Measurements from ENCODE around the gene KCNJ15. TPM values are rescaled to one million over a fixed set of nuclear protein-coding genes. Genes with fewer than 3 reads are reported as not detected.

KCNJ15 gene
- total RNA-seq, 4 donors from 2014 or later: 0.31 to 1.1 (median 0.81) TPM; not detected in 1

DNA sequence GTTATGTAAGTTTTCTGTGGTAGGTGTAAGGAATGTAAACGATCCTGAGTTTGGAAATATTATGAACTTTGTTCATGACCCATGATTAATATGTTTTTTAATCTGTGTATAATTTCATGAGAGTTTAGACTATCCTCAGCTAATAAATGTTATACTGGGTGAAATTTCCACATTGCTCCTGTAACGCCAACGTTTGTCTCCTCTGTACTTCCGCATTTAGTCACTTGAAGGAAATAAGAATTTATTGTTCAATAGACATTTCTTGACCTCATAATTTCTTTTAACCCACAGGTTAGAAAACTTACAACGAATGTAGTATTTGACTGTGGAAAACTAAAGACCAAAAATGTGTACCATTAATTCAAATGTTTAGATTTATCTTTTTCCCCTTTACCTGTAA, 876 bp downstream of the KCNJ15 start:
- H3K27ac ChIP-seq: no peak overlapping the region
- no peak overlapping the region for H3K4me3 ChIP-seq
- H3K9me3 ChIP-seq: no peaks in the 10 kb centered on the region
- TF ChIP-seq EP300 (IDR thresholded peaks at IDR 0.05) (no peak), POLR2AphosphoS5 (IDR thresholded peaks at IDR 0.05) (no peak), POLR2A (IDR thresholded peaks at IDR 0.05) (no peak)
- TF ChIP-seq, protein P1, sequence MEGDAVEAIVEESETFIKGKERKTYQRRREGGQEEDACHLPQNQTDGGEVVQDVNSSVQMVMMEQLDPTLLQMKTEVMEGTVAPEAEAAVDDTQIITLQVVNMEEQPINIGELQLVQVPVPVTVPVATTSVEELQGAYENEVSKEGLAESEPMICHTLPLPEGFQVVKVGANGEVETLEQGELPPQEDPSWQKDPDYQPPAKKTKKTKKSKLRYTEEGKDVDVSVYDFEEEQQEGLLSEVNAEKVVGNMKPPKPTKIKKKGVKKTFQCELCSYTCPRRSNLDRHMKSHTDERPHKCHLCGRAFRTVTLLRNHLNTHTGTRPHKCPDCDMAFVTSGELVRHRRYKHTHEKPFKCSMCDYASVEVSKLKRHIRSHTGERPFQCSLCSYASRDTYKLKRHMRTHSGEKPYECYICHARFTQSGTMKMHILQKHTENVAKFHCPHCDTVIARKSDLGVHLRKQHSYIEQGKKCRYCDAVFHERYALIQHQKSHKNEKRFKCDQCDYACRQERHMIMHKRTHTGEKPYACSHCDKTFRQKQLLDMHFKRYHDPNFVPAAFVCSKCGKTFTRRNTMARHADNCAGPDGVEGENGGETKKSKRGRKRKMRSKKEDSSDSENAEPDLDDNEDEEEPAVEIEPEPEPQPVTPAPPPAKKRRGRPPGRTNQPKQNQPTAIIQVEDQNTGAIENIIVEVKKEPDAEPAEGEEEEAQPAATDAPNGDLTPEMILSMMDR (IDR thresholded peaks at IDR 0.05): no peak
- peaks cover 44% of the 10 kb centered on the region for H3K27me3 ChIP-seq
- no peaks in the 10 kb centered on the region for H3K4me1 ChIP-seq
- 40 to 49% methylated on average over 5 of the region's 5 CpGs for WGBS, 2 donors (ENCODE audit: low coverage in 1 of 2)
- H3K36me3 ChIP-seq: no peaks in the 10 kb centered on the region
- no peak for ATAC-seq

DNA sequence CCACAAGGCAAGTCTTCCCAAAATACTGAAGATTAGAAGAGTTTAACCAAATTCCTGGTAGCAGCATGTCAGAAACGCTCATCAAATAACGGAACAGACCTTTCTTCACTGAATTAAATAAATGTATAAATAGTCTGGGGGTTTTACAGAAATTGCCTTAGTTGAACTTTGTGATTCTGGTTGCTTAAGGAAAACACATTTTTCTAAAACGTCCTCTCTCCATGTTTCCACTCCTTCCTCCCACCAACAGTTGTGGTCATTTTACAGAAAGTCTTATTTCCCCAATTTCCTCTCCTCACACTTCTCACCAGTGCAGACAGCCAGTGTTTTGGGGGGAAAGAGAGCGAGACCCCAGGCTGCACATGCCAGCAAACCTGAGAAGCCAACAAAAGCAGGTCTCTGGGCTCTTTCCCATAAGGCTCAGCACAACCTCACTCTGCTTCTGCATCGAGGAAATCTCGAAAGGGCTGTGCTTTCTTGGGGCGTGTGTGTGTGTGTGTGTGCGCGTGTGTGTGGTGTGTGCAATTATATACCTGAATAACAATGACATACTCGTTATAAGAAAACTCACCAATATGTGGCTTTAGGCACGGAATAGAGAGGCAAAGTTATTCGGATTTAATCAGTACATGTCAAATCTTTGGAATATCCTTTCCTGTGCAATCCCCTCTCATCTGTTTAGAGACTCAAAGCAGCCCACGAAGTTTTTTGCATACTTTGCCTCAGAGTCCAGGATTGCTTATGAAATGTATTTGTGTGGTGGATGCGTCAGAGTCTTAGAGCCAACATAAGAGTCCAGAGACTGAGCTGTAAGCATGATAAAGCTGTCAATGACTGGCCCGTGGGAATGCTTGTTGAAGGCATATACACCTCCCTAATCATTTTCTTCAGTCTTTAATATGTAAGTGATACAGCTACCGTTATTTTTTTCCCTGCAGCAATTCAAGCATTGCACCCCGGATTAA, 2.0 kb downstream of the KCNJ15 start:
- no peak for ATAC-seq
- H3K4me1 ChIP-seq: no peaks in the 10 kb centered on the region
- H3K36me3 ChIP-seq: no peaks in the 10 kb centered on the region
- H3K4me3 ChIP-seq: no peak overlapping the region
- H3K27ac ChIP-seq: no peak overlapping the region
- H3K9me3 ChIP-seq: no peaks in the 10 kb centered on the region
- peaks cover 39% of the 10 kb centered on the region for H3K27me3 ChIP-seq
- 57 to 68% methylated on average over 8 to 16 of the region's 17 CpGs for WGBS, 2 donors (ENCODE audit: low coverage in 1 of 2)
- no peak for TF ChIP-seq POLR2AphosphoS5 (IDR thresholded peaks at IDR 0.05)
- no peak for TF ChIP-seq POLR2A (IDR thresholded peaks at IDR 0.05)

DNA sequence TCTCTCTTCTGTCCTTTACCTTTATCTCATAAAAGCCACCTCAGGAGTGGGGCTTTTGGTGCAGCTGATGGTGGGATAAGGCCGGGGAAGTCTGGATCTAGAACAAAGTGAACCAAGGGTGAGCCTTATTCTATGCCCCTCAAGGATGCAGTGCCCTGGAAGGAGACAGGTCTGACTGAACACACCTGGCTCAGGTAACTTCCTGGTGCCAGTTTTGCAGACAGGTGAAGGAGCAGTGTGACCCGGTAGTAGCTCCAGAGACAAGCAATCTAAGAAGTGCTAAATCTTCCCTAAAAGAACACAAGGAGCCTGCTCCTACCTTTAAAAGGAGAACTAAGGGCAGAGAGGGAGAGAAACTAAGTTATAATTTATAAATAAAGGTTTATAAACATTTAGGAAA, 2.9 kb downstream of the KCNJ15 start:
- Histone ChIP-seq H3K27me3 (peaks cover 39% of the 10 kb centered on the region), H3K4me3 (no peak overlapping the region), H3K9me3 (no peaks in the 10 kb centered on the region), H3K27ac (no peak overlapping the region), H3K36me3 (no peaks in the 10 kb centered on the region), H3K4me1 (no peaks in the 10 kb centered on the region)
- 59 to 93% methylated on average over 2 of the region's 2 CpGs for WGBS, 2 donors (ENCODE audit: low coverage in 1 of 2)
- ATAC-seq: no peak
- no peak for TF ChIP-seq POLR2AphosphoS5 (IDR thresholded peaks at IDR 0.05)
- no peak for TF ChIP-seq EP300 (IDR thresholded peaks at IDR 0.05)
- TF ChIP-seq POLR2A (IDR thresholded peaks at IDR 0.05): no peak
- TF ChIP-seq, protein P1 (IDR thresholded peaks at IDR 0.05): no peak

DNA sequence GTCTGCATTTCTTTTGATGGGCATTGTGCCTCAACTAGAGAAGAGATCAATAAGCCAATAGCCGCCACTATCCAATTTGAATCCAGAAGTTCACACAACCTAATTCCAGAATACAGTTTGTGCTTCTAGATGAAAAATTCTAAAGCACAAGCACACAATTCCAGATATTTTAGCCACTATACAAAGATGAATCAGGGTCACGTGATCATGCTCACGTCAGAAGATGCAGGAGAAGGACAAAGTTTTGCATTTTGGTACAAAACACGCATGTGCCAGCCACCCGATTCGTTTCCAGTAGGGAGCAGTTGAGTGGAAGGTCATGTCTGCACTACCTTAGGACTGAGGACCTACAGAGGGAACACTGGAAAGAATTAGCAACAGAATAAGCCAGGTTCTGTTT, 3.6 kb downstream of the KCNJ15 start:
- WGBS, 2 donors (ENCODE audit: low coverage in 1 of 2): 98% methylated on average over 6 of the region's 6 CpGs; no CpG with 5 or more reads in 1 of the 2 donors

DNA sequence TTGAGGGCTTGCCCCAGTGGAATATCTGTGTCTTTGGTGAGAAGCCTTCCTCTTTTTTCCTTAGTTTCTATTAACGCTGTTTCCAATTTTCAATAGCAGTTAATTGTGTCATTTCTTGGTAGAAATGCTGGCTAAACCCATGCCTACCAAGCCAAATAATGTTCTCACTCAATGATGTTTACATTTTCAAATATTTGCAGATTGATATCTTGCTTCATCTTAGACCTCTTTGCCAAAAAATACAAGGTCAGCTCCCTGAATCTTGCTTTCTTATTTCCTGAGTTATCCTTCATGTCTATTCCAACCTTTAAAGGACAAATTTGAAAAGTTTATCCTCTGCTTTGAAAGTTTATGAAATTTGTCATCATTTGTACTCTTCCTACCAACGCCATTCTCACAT, 5.1 kb downstream of the KCNJ15 start:
- Histone ChIP-seq H3K4me3 (no peak overlapping the region), H3K9me3 (no peaks in the 10 kb centered on the region), H3K27ac (no peak overlapping the region), H3K4me1 (no peaks in the 10 kb centered on the region), H3K27me3 (peaks cover 20% of the 10 kb centered on the region), H3K36me3 (no peaks in the 10 kb centered on the region)
- no peak for ATAC-seq
- TF ChIP-seq POLR2AphosphoS5 (IDR thresholded peaks at IDR 0.05) (no peak), EP300 (IDR thresholded peaks at IDR 0.05) (no peak)
- TF ChIP-seq, protein P1 (IDR thresholded peaks at IDR 0.05): no peak
- WGBS, 2 donors (ENCODE audit: low coverage in 1 of 2): 72 to 76% methylated on average over 2 of the region's 2 CpGs

More for the DNA sequence above, 3.6 kb downstream of the KCNJ15 start:
- Histone ChIP-seq H3K4me3 (no peak overlapping the region), H3K9me3 (no peaks in the 10 kb centered on the region), H3K27ac (no peak overlapping the region), H3K27me3 (peaks cover 32% of the 10 kb centered on the region), H3K4me1 (no peaks in the 10 kb centered on the region), H3K36me3 (no peaks in the 10 kb centered on the region)
- no peak for ATAC-seq
- TF ChIP-seq, protein P1 (IDR thresholded peaks at IDR 0.05): no peak
- TF ChIP-seq POLR2AphosphoS5 (IDR thresholded peaks at IDR 0.05) (no peak), POLR2A (IDR thresholded peaks at IDR 0.05) (no peak), EP300 (IDR thresholded peaks at IDR 0.05) (no peak)
